ENCODE results near the gene KDM4C. TPM values are rescaled to one million over a fixed set of nuclear protein-coding genes. Genes with fewer than 3 reads are reported as not detected.

The KDM4C gene
- total and polyA plus RNA-seq, 2 of the 4 experiments (the other 2 are of a cell fraction) = 11.8 to 23.8 TPM

DNA sequence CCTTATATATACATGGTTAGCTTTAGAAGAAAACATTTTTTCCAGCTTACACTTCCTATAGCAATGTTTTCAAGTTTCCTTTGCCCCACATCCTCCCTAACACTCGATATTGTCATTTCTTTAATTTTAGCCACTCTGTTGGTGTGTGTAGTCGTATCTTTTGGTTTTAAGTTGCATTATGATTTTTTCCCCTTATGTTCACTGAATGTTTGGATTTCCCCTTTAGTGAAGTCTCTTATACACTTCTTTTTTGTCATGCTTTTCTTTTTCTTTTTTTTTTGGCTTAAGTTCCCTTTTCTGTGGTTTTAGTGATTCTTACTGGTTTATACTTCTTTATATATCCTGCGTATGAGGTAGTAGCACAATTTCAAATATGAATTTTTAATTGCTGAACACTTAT, 58.8 kb downstream of the KDM4C start:
- Histone ChIP-seq H3K79me1 (ENCODE audit: low read depth in 1 of 2, low read length in 2 of 2) (peaks cover 0 to 6% of the 10 kb centered on the region in 2 experiments; a peak in 2 of 4 replicates), H3K36me3 (ENCODE audit: control insufficient read depth, insufficient read depth, low read length) (no peaks in the 10 kb centered on the region), H3K27ac (ENCODE audit: insufficient read depth, low read length) (no peak overlapping the region), H3K4ac (ENCODE audit: low read depth, low read length) (no peak overlapping the region), H3K9me1 (ENCODE audit: insufficient read depth, low read length) (no peaks in the 10 kb centered on the region), H4K5ac (ENCODE audit: low read depth, low read length) (no peak overlapping the region), H2BK120ac (ENCODE audit: low read depth, low read length) (no peak overlapping the region), H3K56ac (ENCODE audit: extremely low read depth, insufficient read depth, low read length) (no peak overlapping the region), H2AK5ac (ENCODE audit: low read depth, low read length) (no peak overlapping the region), H4K8ac (ENCODE audit: low read depth in 2 of 2, low read length in 2 of 2) (no peak overlapping the region), H3K18ac (ENCODE audit: low read depth, low read length) (no peak overlapping the region), H2AK9ac (replicated peaks; ENCODE audit: low read depth, low read length, poor library complexity) (no peak overlapping the region), H4K91ac (ENCODE audit: insufficient read depth, low read depth, low read length) (no peak overlapping the region), H3K4me2 (ENCODE audit: low read depth, low read length) (no peak overlapping the region), H3K9ac (ENCODE audit: low read depth, low read length) (no peak overlapping the region), H2BK5ac (ENCODE audit: low read depth, low read length, poor library complexity, severe bottlenecking) (no peak overlapping the region), H2BK20ac (ENCODE audit: low read depth, low read length) (no peak overlapping the region), H3K27me3 (ENCODE audit: control insufficient read depth, insufficient read depth, low read length) (no peaks in the 10 kb centered on the region), H3K9me3 (ENCODE audit: control insufficient read depth, insufficient read depth, low read length) (no peaks in the 10 kb centered on the region), H2AFZ (replicated peaks; ENCODE audit: low read length, poor library complexity) (no peak overlapping the region), H2BK15ac (ENCODE audit: low read depth, low read length) (no peak overlapping the region), H3K14ac (replicated peaks; ENCODE audit: low read depth, low read length) (no peak overlapping the region), H4K20me1 (ENCODE audit: insufficient read depth, low read length) (no peaks in the 10 kb centered on the region), H3K23ac (ENCODE audit: low read depth, low read length) (no peak overlapping the region), H3K4me3 (ENCODE audit: insufficient read depth, low read depth, low read length) (no peak overlapping the region), H3K4me1 (ENCODE audit: control insufficient read depth, insufficient read depth, low read length) (no peaks in the 10 kb centered on the region)
- BruUV-seq (replicated peaks) = no TSS peak
- intact Hi-C loops (cut with micrococcal nuclease) = no loop called here
- CTCF ChIA-PET = no interaction called here
- no peak for ATAC-seq (ENCODE audit: low read depth)
- in situ Hi-C loops (cut with MboI; ENCODE audit: low sequenced_read_pairs) = no loop called here
- WGBS, 2 experiments (ENCODE audit: extremely low coverage in 2 of 2, insufficient read length in 1 of 2) = no CpG with 5 or more reads among the region's 3 CpGs
- POLR2A ChIA-PET (ENCODE audit: unreplicated experiment) = no interaction called here
- no peak for TF ChIP-seq FOS (IDR thresholded peaks at IDR 0.05; ENCODE audit: low read depth, low read length)
- no peak for TF ChIP-seq RFX5 (IDR thresholded peaks at IDR 0.05; ENCODE audit: low read depth, low read length)
- no peak for TF ChIP-seq RCOR1 (IDR thresholded peaks at IDR 0.05; ENCODE audit: insufficient replicate concordance, low read length)
- TF ChIP-seq SMC3 (IDR thresholded peaks at IDR 0.05; ENCODE audit: low read depth, low read length) = no peak
- TF ChIP-seq MAFK (IDR thresholded peaks at IDR 0.05; ENCODE audit: low read depth, low read length) = no peak
- TF ChIP-seq, protein P1, sequence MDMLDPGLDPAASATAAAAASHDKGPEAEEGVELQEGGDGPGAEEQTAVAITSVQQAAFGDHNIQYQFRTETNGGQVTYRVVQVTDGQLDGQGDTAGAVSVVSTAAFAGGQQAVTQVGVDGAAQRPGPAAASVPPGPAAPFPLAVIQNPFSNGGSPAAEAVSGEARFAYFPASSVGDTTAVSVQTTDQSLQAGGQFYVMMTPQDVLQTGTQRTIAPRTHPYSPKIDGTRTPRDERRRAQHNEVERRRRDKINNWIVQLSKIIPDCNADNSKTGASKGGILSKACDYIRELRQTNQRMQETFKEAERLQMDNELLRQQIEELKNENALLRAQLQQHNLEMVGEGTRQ (IDR thresholded peaks at IDR 0.05; ENCODE audit: low read depth, low read length) = no peak
- no peak for TF ChIP-seq CHD1 (IDR thresholded peaks at IDR 0.05; ENCODE audit: low read depth, low read length)
- DNase-seq = no peak
- dilution Hi-C loops (cut with HindIII; ENCODE audit: low sequenced_read_pairs, unreplicated experiment) = no loop called here
